SK-N-SH (cell line): ENCODE data around the gene KIAA0513. TPM values are rescaled to one million over a fixed set of nuclear protein-coding genes. Genes with fewer than 3 reads are reported as not detected.

ENCODE experiments used
- CTCF ChIA-PET: fragments of 300-600, 350-600 bp; formaldehyde crosslinking; extraction: SDS; loops from one replicate; lab custom pipeline; 2021; lab: Yijun Ruan, JAX
- POLR2A ChIA-PET: fragments of 350-600 bp; sonication (Branson Sonifier 250); formaldehyde crosslinking; extraction: SDS; loops from one replicate; lab custom pipeline; 2020; ENCODE audit warnings: antibody characterized with exemption, inconsistent platforms; lab: Yijun Ruan, JAX
- DNase-seq: peaks from one replicate; pipeline ENCODE4 v3.0.0; 2012
- H2AFZ ChIP-seq: fragments of 200-600 bp; sonication (generic); 2 replicates; pipeline ENCODE4 v1.8.1; 2016; ENCODE audit warnings: antibody characterized with exemption, mild to moderate bottlenecking, low read depth
- H3F3A ChIP-seq: fragments of 200-600 bp; sonication (generic); replicated peaks from 2 replicates; pipeline ENCODE3; 2016; ENCODE audit warnings: antibody characterized with exemption, mild to moderate bottlenecking; ENCODE audit not compliant: insufficient read depth
- H3K27ac ChIP-seq, 2 experiments: fragments of 200-500 bp in 1 of 2; fragments of 200-600 bp in 1 of 2; sonication (Bioruptor generic) in 1 of 2; sonication (generic), shearing (Covaris generic) in 1 of 2; 2 replicates each; pipeline versions ENCODE4 v1.5.1 to v1.6.1; 2014 to 2016; ENCODE audit warnings: low read depth in 2 of 2, inconsistent platforms in 1 of 2, low read length in 1 of 2, mild to moderate bottlenecking in 1 of 2, mixed read lengths in 1 of 2
- H3K27me3 ChIP-seq: fragments of 200-600 bp; sonication (generic), shearing (Covaris generic); 2 replicates; pipeline ENCODE4 v1.6.1; 2016; ENCODE audit warnings: mixed run types; ENCODE audit not compliant: insufficient read depth
- H3K36me3 ChIP-seq, 2 experiments: fragments of 200-500 bp in 1 of 2; fragments of 200-600 bp in 1 of 2; sonication (Bioruptor generic) in 1 of 2; sonication (generic) in 1 of 2; replicated peaks in 1 of 2; 2 replicates each; pipeline versions ENCODE3 to v1.5.1; 2014 to 2016; ENCODE audit warnings: low read length in 1 of 2, mild to moderate bottlenecking in 1 of 2; ENCODE audit not compliant: insufficient read depth in 2 of 2, control insufficient read depth in 1 of 2
- H3K4me1 ChIP-seq, 2 experiments: fragments of 200-500 bp in 1 of 2; fragments of 200-600 bp in 1 of 2; sonication (Bioruptor generic) in 1 of 2; sonication (generic), shearing (Covaris generic) in 1 of 2; 2 replicates each; pipeline versions ENCODE4 v1.5.1 to v1.6.1; 2014 to 2016; ENCODE audit warnings: low read depth in 1 of 2, low read length in 1 of 2, mixed run types in 1 of 2; ENCODE audit not compliant: insufficient read depth in 2 of 2, control insufficient read depth in 1 of 2
- H3K4me2 ChIP-seq: fragments of 200-600 bp; sonication (generic), shearing (Covaris generic); 2 replicates; pipeline ENCODE4 v1.6.1; 2017; ENCODE audit warnings: mixed run types
- H3K4me3 ChIP-seq, 2 experiments: fragments of 200-500 bp in 1 of 2; fragments of 200-600 bp in 1 of 2; sonication (Bioruptor generic) in 1 of 2; sonication (generic), shearing (Covaris generic) in 1 of 2; 2 replicates each; pipeline versions ENCODE4 v1.5.1 to v1.8.1; 2014 to 2016; ENCODE audit warnings: low read depth in 2 of 2, inconsistent platforms in 1 of 2, low read length in 1 of 2, mild to moderate bottlenecking in 1 of 2, mixed read lengths in 1 of 2, moderate library complexity in 1 of 2
- H3K79me2 ChIP-seq: fragments of 200-600 bp; sonication (generic); 2 replicates; pipeline ENCODE4 v1.8.1; 2017; ENCODE audit warnings: mild to moderate bottlenecking; ENCODE audit not compliant: insufficient read depth
- H3K9ac ChIP-seq: fragments of 200-600 bp; sonication (generic); 2 replicates; pipeline ENCODE4 v1.6.1; 2017; ENCODE audit warnings: mixed run types
- H3K9me2 ChIP-seq: fragments of 200-600 bp; sonication (generic); 2 replicates; pipeline ENCODE4 v1.6.1; 2017; ENCODE audit warnings: mixed run types
- H3K9me3 ChIP-seq: fragments of 200-600 bp; sonication (generic); 2 replicates; pipeline ENCODE4 v1.6.1; 2017; ENCODE audit warnings: mixed run types, mild to moderate bottlenecking, moderate library complexity
- H4K20me1 ChIP-seq: fragments of 200-600 bp; sonication (generic); 2 replicates; pipeline ENCODE4 v1.6.1; 2017; ENCODE audit warnings: mild to moderate bottlenecking, mixed run types; ENCODE audit not compliant: insufficient read depth
- CHD2 ChIP-seq: fragments of 150-350 bp; IDR thresholded peaks from 2 replicates; pipeline ENCODE4 v1.6.1; 2018; ENCODE audit warnings: low read length; ENCODE audit not compliant: partially characterized antibody
- CTCF ChIP-seq: fragments of 200-600 bp; sonication (generic); IDR thresholded peaks from 2 replicates; pipeline ENCODE4 v1.6.1; 2017; ENCODE audit warnings: antibody characterized with exemption, mild to moderate bottlenecking, moderate library complexity
- ELF1 ChIP-seq: IDR thresholded peaks from 2 replicates; pipeline ENCODE4 v1.4.0; 2012
- FOSL2 ChIP-seq: IDR thresholded peaks from 2 replicates; pipeline ENCODE4 v1.4.0; 2012; ENCODE audit warnings: low read depth, mild to moderate bottlenecking, moderate library complexity, borderline replicate concordance
- GABPA ChIP-seq: IDR thresholded peaks from 2 replicates; pipeline ENCODE4 v1.4.0; 2012; ENCODE audit warnings: low read depth, mild to moderate bottlenecking
- GATA2 ChIP-seq: sonication (generic); formaldehyde crosslinking; IDR thresholded peaks from 2 replicates; pipeline ENCODE4 v1.5.0; 2020; ENCODE audit warnings: mild to moderate bottlenecking, missing genetic modification reagents
- IRF3 ChIP-seq: fragments of 150-350 bp; IDR thresholded peaks from 2 replicates; pipeline ENCODE4 v1.6.1; 2016; ENCODE audit warnings: mild to moderate bottlenecking, low read depth, low read length
- MAX ChIP-seq: IDR thresholded peaks from 2 replicates; pipeline ENCODE4 v1.4.0; 2012; ENCODE audit warnings: low read depth
- MEF2A ChIP-seq: IDR thresholded peaks from 2 replicates; pipeline ENCODE4 v1.4.0; 2012; ENCODE audit warnings: low read depth, borderline replicate concordance
- NFIC ChIP-seq: IDR thresholded peaks from 2 replicates; pipeline ENCODE4 v1.4.0; 2012; ENCODE audit warnings: borderline replicate concordance
- RAD21 ChIP-seq: IDR thresholded peaks from 2 replicates; pipeline ENCODE4 v1.6.1; 2012; ENCODE audit warnings: mild to moderate bottlenecking, low read length
- RCOR1 ChIP-seq: fragments of 150-350 bp; IDR thresholded peaks from 2 replicates; pipeline ENCODE4 v1.6.1; 2017; ENCODE audit warnings: antibody characterized with exemption, low read length
- REST ChIP-seq: IDR thresholded peaks from 2 replicates; pipeline ENCODE4 v1.6.1; 2012; ENCODE audit warnings: mild to moderate bottlenecking, low read depth, low read length, moderate library complexity
- RFX5 ChIP-seq: IDR thresholded peaks from 2 replicates; pipeline ENCODE4 v1.6.1; 2012; ENCODE audit warnings: mild to moderate bottlenecking, improper control_type of control experiment, low read length
- TAF1 ChIP-seq: IDR thresholded peaks from 2 replicates; pipeline ENCODE4 v1.6.1; 2012; ENCODE audit warnings: low read depth, mild to moderate bottlenecking, low read length, moderate library complexity, borderline replicate concordance
- TCF12 ChIP-seq: IDR thresholded peaks from 2 replicates; pipeline ENCODE4 v1.4.0; 2012
- WGBS: methylation state at CpG from one replicate; pipeline ENCODE4 v1.1.6; 2017; ENCODE audit warnings: low lambda C conversion rate; 5-methylcytosine and 5-hydroxymethylcytosine counted together
- polyA plus RNA-seq, 3 experiments: library from polyadenylated mRNA; depleted of rRNA; stranded (reverse); fragments of >200 nt; gene quantifications; 2 replicates each; pipeline ENCODE4 v1.2.3, GENCODE V29; 2012

Gene KIAA0513
- polyA plus RNA-seq, 1 of the 3 experiments (the other 2 are of a cell fraction) = 6.5 TPM

GRCh38 chr16:85094812-85095211, 67.2 kb downstream of the KIAA0513 start:
- 71% methylated on average over 9 of the region's 12 CpGs for WGBS
- ChIA-PET CTCF (interaction anchor here (2.7 kb wide), 1 partner anchor 20 kb away, joined by 14 read pairs; no protein-coding TSS in a partner anchor), POLR2A (no interaction called here)
- H4K20me1 ChIP-seq = no peaks in the 10 kb centered on the region
- no peak overlapping the region for H2AFZ ChIP-seq
- DNase-seq = peak; percentile 27
- H3K79me2 ChIP-seq = no peaks in the 10 kb centered on the region
- no peak overlapping the region for H3K4me3 ChIP-seq
- H3K9ac ChIP-seq = no peak overlapping the region
- H3K27ac ChIP-seq = no peak overlapping the region
- H3K9me2 ChIP-seq = no peaks in the 10 kb centered on the region
- H3K36me3 ChIP-seq = no peaks in the 10 kb centered on the region
- no peak for TF ChIP-seq RFX5
- TF ChIP-seq GABPA = no peak
- TF ChIP-seq GATA2 (CRISPR knock-in tag) = no peak
- no peak for TF ChIP-seq IRF3
- no peak for TF ChIP-seq ELF1
- no peak for TF ChIP-seq CTCF
- no peak for TF ChIP-seq CHD2
- TF ChIP-seq RAD21 = no peak
- no peak for TF ChIP-seq MEF2A
- TF ChIP-seq RCOR1 = no peak
- TF ChIP-seq MAX = no peak
- TF ChIP-seq TCF12 = no peak
- TF ChIP-seq TAF1 = no peak
- no peak for TF ChIP-seq FOSL2
- no peak for TF ChIP-seq REST
- no peak for TF ChIP-seq NFIC
- peaks cover 0 to 4% of the 10 kb centered on the region in 2 experiments; a peak in 1 of 4 replicates for H3K4me1 ChIP-seq
- no peaks in the 10 kb centered on the region for H3K9me3 ChIP-seq
- H3K4me2 ChIP-seq = no peak overlapping the region
- H3F3A ChIP-seq = no peaks in the 10 kb centered on the region
- peaks cover 11% of the 10 kb centered on the region for H3K27me3 ChIP-seq
